ENCODE data around the gene FTO.
A peak's percentile ranks its signal among the peaks of the same experiment; 100 is the strongest.

The FTO gene

DNA sequence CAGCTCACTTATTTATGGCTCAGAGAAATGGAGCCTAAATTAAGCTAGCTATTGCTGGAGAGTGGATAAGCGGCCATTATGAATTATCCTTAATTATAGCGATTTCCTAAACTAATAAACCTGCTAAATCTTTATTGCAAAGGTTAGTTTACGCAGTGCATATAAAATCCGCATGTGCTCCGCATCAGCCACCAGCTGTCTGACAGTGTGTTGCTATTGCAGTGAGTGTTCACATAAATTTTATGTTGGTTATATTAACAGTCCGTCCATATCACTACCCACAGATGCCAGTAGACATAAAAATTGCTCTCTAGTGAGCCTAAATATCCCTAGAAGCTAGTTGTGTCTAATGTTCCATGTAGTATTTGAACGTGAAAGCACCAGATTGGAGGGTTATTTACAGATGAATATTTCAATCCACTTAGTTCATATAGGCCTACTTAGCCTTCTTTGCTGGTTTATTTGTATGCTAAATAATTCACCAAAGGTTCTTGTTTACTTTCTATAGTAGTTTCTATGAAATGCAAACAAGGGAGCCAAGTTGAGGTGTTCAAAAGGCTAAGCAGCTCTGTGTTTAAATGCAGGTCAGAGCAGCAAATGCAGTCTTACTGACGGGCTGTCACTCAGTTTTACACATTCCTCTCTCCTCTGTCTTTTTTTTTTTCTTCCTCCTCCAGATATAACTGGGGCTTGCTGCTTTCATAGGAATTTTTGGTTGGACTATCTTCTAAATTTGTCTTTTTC lies 363.5 kb downstream of the FTO start:
- Mint-ChIP-seq H3K36me3 (peaks cover 3 to 18% of the 10 kb centered on the region in 2 donors), H3K4me1 (peaks cover 6 to 13% of the 10 kb centered on the region in 2 donors), H3K27ac (no peak overlapping the region), H3K27me3 (no peaks in the 10 kb centered on the region), H3K4me3 (no peak overlapping the region), H3K9me3 (peaks cover 0 to 2% of the 10 kb centered on the region in 2 donors)
- ATAC-seq (replicated peaks) (no peak), DNase-seq (no peak)

DNA sequence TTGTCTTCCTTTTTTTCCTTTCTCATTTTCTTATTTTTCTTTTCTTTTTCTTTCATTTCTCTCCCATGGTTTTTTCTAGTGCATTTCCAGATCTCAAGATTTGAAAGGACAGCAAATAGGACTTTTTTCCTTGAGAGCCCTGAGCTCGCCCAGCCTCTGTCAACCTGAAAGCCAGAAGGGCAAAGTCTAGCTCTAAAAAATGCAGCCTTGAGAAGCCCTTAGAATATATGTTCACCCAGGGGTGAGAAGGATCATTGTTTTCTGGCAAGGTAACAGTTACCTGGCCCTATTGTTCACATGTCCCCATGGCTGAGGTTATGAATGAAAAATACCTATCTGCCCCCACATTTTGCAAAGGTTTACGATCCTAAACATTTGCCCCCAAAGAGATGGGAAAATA lies 364.3 kb downstream of the FTO start:
- no peak for ATAC-seq (replicated peaks)

DNA sequence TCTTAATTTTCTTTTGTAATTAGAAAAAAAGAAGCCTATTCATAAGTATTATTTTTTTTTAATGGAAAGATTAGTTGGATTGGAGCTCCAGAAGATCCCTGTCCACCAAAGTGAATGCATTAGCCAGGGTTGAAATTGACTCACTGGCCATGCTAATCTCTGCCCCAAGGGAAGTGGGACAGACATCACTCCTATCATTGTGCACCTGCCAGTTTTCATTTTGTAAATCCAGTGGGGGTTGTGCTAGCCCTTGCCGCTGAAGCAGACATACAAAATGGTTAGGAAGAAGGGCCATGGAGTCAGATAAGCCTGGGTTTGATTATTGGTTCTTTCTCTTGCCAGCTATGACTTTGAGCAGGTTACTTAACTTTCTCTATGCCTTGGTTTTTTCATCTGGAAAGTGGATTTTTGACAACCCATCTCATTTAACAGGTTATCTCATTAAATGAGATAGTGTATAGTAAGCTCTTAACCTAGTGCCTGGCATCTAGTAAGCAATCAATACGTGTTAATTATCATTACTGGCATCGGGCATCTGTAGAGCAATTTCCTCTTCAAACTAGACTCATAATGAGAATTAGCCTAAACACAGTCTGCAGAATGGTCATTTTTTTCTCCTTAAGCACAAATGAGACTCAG lies 365.8 kb downstream of the FTO start:
- H3K4me3 Mint-ChIP-seq: no peak overlapping the region
- ATAC-seq (replicated peaks) (no peak), DNase-seq (no peak)
- H3K9me3 Mint-ChIP-seq: peaks cover 0 to 2% of the 10 kb centered on the region in 2 donors
- no peaks in the 10 kb centered on the region for H3K27me3 Mint-ChIP-seq
- peaks cover 6 to 22% of the 10 kb centered on the region in 2 donors for H3K36me3 Mint-ChIP-seq
- H3K27ac Mint-ChIP-seq: no peak overlapping the region
- H3K4me1 Mint-ChIP-seq: peaks cover 6 to 13% of the 10 kb centered on the region in 2 donors

More for the DNA sequence above, 364.3 kb downstream of the FTO start:
- no peaks in the 10 kb centered on the region for H3K27me3 Mint-ChIP-seq
- H3K9me3 Mint-ChIP-seq: peaks cover 0 to 2% of the 10 kb centered on the region in 2 donors
- H3K36me3 Mint-ChIP-seq: peaks cover 3 to 19% of the 10 kb centered on the region in 2 donors
- DNase-seq: no peak
- no peak overlapping the region for H3K27ac Mint-ChIP-seq
- H3K4me1 Mint-ChIP-seq: peaks cover 6 to 13% of the 10 kb centered on the region in 2 donors
- H3K4me3 Mint-ChIP-seq: no peak overlapping the region

GRCh38 chr16:54070789-54071343 lies 366.9 kb downstream of the FTO start:
- H3K27me3 Mint-ChIP-seq: no peaks in the 10 kb centered on the region
- no peak for DNase-seq
- peaks cover 6 to 22% of the 10 kb centered on the region in 2 donors for H3K36me3 Mint-ChIP-seq
- peak in 1 of 2 donors; percentile 76 for ATAC-seq (replicated peaks)
- H3K4me1 Mint-ChIP-seq: peaks cover 6 to 13% of the 10 kb centered on the region in 2 donors
- H3K9me3 Mint-ChIP-seq: peaks cover 0 to 2% of the 10 kb centered on the region in 2 donors
- no peak overlapping the region for H3K4me3 Mint-ChIP-seq
- no peak overlapping the region for H3K27ac Mint-ChIP-seq

GRCh38 chr16:54071514-54071913 lies 367.6 kb downstream of the FTO start:
- Mint-ChIP-seq H3K27ac (no peak overlapping the region), H3K4me3 (no peak overlapping the region), H3K4me1 (peaks cover 6 to 10% of the 10 kb centered on the region in 2 donors), H3K27me3 (no peaks in the 10 kb centered on the region), H3K36me3 (peaks cover 6 to 22% of the 10 kb centered on the region in 2 donors), H3K9me3 (peaks cover 0 to 2% of the 10 kb centered on the region in 2 donors)
- no peak for DNase-seq
- no peak for ATAC-seq (replicated peaks)

DNA sequence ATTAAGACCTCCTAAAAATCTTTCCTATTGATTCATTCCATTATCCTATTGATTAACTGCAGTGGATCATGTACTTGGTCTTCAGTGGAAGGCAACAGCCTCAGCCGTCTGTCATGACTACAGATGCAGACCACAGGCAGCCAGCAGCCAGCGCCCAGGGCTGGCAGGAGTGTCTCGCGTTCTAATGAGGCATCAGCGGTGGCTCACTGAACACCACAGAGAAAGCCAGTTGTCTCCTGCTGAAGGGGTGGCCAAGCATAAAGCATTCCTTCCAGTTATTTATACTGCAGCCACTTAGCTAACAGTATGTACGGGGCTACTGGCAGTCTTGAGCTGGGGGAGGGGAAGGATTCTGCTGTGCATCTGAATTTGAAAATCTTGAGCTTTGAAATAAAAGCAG lies 368.3 kb downstream of the FTO start:
- DNase-seq: no peak
- peaks cover 0 to 2% of the 10 kb centered on the region in 2 donors for H3K9me3 Mint-ChIP-seq
- H3K4me1 Mint-ChIP-seq: peaks cover 4 to 7% of the 10 kb centered on the region in 2 donors
- no peak overlapping the region for H3K27ac Mint-ChIP-seq
- no peak for ATAC-seq (replicated peaks)
- H3K4me3 Mint-ChIP-seq: no peak overlapping the region
- H3K36me3 Mint-ChIP-seq: peaks cover 6 to 22% of the 10 kb centered on the region in 2 donors
- H3K27me3 Mint-ChIP-seq: no peaks in the 10 kb centered on the region

- H3K36me3 Mint-ChIP-seq: peaks cover 6 to 22% of the 10 kb centered on the region in 2 donors
- peaks cover 4 to 7% of the 10 kb centered on the region in 2 donors for H3K4me1 Mint-ChIP-seq
- no peak for DNase-seq
- H3K27me3 Mint-ChIP-seq: no peaks in the 10 kb centered on the region
- H3K27ac Mint-ChIP-seq: no peak overlapping the region
- no peak overlapping the region for H3K4me3 Mint-ChIP-seq
- ATAC-seq (replicated peaks): no peak
- H3K9me3 Mint-ChIP-seq: peaks cover 0 to 2% of the 10 kb centered on the region in 2 donors
Measured at GRCh38 chr16:54073356-54073755, 369.4 kb downstream of the FTO start.

DNA sequence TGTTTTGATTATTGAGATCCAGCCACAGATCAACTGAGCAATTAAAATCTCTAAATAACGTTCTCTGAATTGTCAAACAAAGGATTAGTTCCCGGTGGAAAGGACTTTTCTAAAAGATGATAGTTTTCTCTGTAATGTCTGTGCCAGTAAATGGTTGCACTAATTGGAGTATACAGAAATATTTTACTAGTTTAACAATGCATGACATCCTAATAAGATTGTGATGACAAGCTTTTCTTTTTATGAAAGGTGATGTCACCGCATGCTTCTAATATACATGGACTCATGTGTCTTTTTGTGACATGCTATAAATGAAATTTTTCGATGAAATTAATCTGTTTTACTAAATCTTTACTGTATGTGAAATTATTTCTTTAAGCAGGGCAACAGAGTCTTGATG lies 371.5 kb downstream of the FTO start:
- DNase-seq (no peak), ATAC-seq (replicated peaks) (no peak)
- H3K36me3 Mint-ChIP-seq: peaks cover 6 to 22% of the 10 kb centered on the region in 2 donors
- peaks cover 4 to 7% of the 10 kb centered on the region in 2 donors for H3K4me1 Mint-ChIP-seq
- H3K27me3 Mint-ChIP-seq: no peaks in the 10 kb centered on the region
- H3K9me3 Mint-ChIP-seq: peaks cover 0 to 2% of the 10 kb centered on the region in 2 donors
- no peak overlapping the region for H3K27ac Mint-ChIP-seq
- H3K4me3 Mint-ChIP-seq: no peak overlapping the region

DNA sequence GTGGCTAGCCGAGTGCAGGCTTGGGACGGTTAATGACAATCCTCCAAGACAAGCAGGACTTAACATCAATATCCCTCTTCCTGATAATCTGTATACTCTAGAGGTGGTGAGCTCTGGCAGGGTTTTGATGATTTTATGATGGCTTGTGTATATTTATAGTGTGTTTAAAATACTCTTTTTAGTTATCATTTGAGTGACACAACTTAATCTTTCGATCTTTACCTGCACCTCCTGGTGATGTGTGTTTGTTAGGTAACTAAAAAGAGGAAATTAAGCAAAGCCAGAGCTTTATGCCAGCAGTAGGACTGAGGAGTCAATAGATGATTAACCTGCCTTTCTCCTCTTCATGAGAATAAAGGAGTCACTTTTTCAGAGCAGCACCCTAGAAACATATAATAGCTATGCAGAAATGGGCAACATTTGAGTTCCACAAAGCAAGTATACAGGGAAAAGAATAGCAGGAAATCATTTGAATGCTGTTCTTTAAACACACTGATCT lies 372.1 kb downstream of the FTO start:
- ATAC-seq (replicated peaks): no peak
- H3K4me1 Mint-ChIP-seq: peaks cover 0 to 3% of the 10 kb centered on the region in 2 donors
- H3K27me3 Mint-ChIP-seq: no peaks in the 10 kb centered on the region
- no peak overlapping the region for H3K27ac Mint-ChIP-seq
- peaks cover 0 to 1% of the 10 kb centered on the region in 2 donors for H3K9me3 Mint-ChIP-seq
- no peak overlapping the region for H3K4me3 Mint-ChIP-seq
- peaks cover 5 to 17% of the 10 kb centered on the region in 2 donors for H3K36me3 Mint-ChIP-seq
- no peak for DNase-seq

- H3K27ac Mint-ChIP-seq: no peak overlapping the region
- no peak overlapping the region for H3K4me3 Mint-ChIP-seq
- no peaks in the 10 kb centered on the region for H3K27me3 Mint-ChIP-seq
- no peak for ATAC-seq (replicated peaks)
- no peaks in the 10 kb centered on the region for H3K9me3 Mint-ChIP-seq
- no peak for DNase-seq
- H3K36me3 Mint-ChIP-seq: peaks cover 5 to 13% of the 10 kb centered on the region in 2 donors
- no peaks in the 10 kb centered on the region for H3K4me1 Mint-ChIP-seq
Measured at GRCh38 chr16:54077050-54077821, 373.3 kb downstream of the FTO start.

- H3K4me3 Mint-ChIP-seq: no peak overlapping the region
- peaks cover 3% of the 10 kb centered on the region in 2 donors for H3K36me3 Mint-ChIP-seq
- H3K9me3 Mint-ChIP-seq: no peaks in the 10 kb centered on the region
- DNase-seq (no peak), ATAC-seq (replicated peaks) (no peak)
- H3K4me1 Mint-ChIP-seq: no peaks in the 10 kb centered on the region
- no peaks in the 10 kb centered on the region for H3K27me3 Mint-ChIP-seq
- H3K27ac Mint-ChIP-seq: no peak overlapping the region
Measured at GRCh38 chr16:54080524-54081008, 376.6 kb downstream of the FTO start.

- Mint-ChIP-seq H3K27ac (no peak overlapping the region), H3K4me3 (no peak overlapping the region), H3K36me3 (peaks cover 9 to 15% of the 10 kb centered on the region in 2 donors), H3K9me3 (peaks cover 0 to 2% of the 10 kb centered on the region in 2 donors), H3K27me3 (no peaks in the 10 kb centered on the region), H3K4me1 (no peaks in the 10 kb centered on the region)
- ATAC-seq (replicated peaks) (no peak), DNase-seq (no peak)
Measured at GRCh38 chr16:54086791-54087190, 382.8 kb downstream of the FTO start.

DNA sequence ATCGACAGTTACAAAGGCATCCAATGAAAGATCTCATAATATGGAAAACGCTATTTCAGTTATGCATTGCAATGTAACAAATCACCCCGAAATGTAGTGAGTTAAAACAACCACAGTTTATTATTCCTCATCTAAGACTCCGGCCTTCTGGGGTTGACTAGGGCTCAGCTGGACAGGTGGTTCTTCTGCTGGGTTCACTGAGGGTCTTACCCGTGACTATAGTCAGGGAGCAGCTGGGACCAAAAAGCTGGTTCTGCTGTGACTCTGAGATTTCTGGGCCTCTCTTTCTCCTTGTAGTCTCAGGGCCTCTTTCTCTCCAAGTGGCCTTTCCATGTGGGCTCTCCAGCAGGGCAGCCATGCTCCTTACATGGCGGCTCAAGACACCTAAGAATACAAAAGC lies 386.6 kb downstream of the FTO start:
- Mint-ChIP-seq H3K36me3 (peaks cover 29 to 41% of the 10 kb centered on the region in 2 donors), H3K9me3 (peaks cover 7 to 8% of the 10 kb centered on the region in 2 donors), H3K27ac (no peak overlapping the region), H3K4me1 (no peaks in the 10 kb centered on the region), H3K27me3 (no peaks in the 10 kb centered on the region), H3K4me3 (no peak overlapping the region)
- DNase-seq (no peak), ATAC-seq (replicated peaks) (no peak)

DNA sequence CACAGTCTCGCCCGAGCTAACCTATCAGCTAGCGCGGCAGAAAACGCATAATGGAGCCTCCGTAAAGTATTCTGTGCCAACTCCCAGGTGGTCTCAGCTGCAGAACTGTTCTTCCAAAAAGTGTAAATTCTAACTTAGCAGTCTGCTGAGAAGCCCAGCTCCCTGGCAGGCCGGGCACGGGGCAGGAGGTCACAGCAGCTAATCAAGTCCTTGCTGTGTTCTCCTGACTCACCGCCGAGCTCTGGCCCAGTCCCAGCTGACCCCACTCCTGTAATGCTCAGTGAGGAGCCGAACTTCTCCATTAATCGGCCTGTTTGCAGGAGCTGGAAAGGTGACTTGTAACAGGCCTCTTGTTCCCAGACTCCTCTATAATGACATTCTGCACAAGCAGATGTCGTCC lies 389.3 kb downstream of the FTO start:
- ATAC-seq (replicated peaks): no peak
- no peak overlapping the region for H3K27ac Mint-ChIP-seq
- H3K4me3 Mint-ChIP-seq: no peak overlapping the region

More for the DNA sequence above, 389.3 kb downstream of the FTO start:
- peaks cover 44 to 48% of the 10 kb centered on the region in 2 donors for H3K36me3 Mint-ChIP-seq
- no peak for DNase-seq
- no peaks in the 10 kb centered on the region for H3K27me3 Mint-ChIP-seq
- H3K4me1 Mint-ChIP-seq: no peaks in the 10 kb centered on the region
- peaks cover 8% of the 10 kb centered on the region in 2 donors for H3K9me3 Mint-ChIP-seq

Data from stimulated activated naive B cell treated with anti-CD40 and anti-IgM and Interleukin-4, amounts not matched to agents 10 μg/mL and 1 μg/mL and 100 μg/mL, for 72 hours (primary cell).